NCI-H748 (cell line): Measurements from ENCODE around the gene MX1.
"Not testable (repeated sequence)": the region's sequence is repeated elsewhere in the genome, so short reads cannot be mapped to it uniquely, and the experiment has no call there.

ENCODE experiments used
- DNase-seq: peaks from one replicate; lab custom pipeline; 2025; ENCODE audit not compliant: unreplicated experiment; lab: John Stamatoyannopoulos, UW

Gene MX1

DNA sequence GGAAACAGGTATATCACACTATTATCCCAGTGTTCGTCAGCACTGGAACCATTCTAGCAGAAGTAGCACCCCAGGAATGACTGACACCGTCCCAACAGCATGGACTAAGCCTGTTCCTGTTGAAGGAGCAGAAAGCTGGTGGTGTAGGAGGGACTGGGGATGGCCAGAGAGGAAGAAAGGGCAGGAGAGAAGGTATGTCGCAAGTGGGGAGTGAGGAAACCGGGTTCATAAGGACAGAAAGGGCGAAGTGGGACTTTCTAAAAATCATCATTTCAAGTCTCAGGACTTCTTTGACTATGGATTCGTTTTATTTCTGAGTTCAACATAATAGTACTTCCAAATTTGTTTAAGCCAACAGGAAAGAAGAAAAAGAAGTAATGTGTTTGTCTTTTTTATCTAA, 19.7 kb upstream of the MX1 start:
- no peak for DNase-seq

DNA sequence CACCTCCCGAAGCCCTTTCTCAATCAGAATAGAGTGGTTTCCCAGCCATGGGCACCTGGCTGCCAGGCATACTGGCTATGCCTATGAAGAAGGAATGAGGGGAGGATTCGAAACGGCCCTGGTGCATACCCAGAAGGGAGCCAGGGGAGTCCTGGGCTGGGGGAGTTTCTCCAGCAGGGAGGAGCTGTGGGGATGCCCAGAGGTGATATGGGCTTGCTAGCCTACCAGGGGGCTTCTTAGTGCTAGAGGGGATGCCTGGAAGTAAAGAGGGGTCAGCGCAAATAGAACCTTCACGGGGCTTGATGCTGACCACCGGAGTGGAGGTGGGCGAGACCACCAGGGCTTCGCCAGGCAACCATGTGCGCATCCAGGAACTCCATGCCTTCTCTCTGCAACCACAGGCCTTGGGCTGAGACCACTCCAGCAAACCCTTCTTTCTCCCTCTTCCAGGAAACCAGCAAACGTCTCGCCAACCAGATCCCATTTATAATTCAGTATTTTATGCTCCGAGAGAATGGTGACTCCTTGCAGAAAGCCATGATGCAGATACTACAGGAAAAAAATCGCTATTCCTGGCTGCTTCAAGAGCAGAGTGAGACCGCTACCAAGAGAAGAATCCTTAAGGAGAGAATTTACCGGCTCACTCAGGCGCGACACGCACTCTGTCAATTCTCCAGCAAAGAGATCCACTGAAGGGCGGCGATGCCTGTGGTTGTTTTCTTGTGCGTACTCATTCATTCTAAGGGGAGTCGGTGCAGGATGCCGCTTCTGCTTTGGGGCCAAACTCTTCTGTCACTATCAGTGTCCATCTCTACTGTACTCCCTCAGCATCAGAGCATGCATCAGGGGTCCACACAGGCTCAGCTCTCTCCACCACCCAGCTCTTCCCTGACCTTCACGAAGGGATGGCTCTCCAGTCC, 18.2 kb upstream of the MX1 start:
- DNase-seq: no peak

DNA sequence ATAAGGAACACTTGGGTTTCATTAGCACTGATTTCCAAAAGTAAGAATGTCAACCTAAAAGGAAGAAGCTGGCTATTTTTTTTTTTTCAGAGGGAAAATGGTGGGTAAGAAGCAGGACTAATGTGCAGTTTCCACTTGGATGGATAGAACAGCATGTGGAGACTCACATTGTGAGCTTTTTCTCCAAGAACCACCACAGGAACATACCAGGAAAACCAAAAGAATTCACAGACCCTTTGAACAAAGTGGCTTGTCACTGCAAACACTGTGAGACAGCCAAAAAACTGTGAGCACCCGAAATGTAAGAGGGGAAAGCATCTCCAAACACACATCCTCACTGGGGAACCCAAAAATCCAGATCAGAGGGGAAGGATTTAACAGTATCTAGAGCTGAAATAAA, 15.7 kb upstream of the MX1 start:
- DNase-seq: no peak

DNA sequence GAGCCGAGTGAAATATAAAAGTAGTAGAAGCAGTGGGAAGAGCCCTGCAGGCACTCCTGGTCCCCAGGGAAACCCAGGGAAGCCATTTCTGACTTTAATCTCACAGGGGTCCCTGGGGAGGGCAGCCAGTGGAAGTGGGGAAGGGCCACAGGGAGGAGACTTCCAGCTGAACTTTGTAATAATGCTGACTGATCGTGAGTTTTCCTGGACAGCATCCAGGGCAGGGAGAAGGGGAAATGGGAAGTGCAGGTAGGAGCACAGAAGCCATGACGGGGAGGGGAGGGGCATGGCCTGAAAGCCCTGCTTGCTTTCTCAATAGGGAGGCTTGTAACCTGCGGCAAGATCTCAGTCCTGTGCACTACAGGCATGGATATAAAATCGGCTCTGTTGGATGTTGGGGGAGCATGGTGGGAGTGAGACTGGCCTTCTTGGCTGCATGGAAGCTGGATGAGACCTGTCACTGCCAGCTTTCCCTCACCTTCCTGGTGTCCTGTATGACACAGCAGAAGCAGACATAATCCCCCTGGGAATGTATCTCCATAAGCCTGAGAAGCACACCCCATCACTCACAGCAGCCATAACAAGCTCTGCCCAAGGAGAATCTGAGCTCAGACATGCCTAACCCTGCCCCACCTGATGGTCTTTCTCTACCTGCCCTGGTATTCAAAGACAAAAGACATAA, 15.1 kb upstream of the MX1 start:
- DNase-seq: no peak

DNA sequence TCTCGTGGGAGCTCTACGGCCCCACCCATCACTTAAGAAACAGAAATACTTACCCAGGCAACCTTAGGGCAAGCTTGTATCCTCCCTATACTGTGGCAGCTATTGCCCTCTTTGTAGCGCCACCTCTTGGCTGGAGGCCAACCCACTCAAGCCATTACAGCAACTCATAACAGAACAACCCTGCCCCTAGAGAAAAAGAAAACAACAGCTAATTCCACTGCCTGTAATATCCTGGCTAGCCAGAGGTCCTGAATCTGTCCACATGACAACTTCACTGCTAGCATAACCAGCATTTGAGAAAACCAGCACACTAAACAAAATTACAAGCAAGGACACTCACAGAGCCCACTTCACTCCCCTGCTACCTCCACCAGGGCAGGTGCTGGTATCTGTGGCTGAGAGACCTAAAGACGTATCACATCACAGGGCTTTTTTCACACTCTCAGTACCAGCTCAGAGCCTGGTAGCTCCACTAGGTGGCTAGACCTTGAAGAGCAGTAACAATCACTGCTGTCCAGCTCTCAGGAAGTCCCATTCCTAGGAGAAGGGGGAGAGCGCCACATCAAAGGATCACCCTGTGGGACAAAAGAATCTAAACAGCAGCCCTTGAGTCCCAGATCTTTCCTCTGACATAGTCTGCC, 14.5 kb upstream of the MX1 start:
- DNase-seq: peak; percentile 63

DNA sequence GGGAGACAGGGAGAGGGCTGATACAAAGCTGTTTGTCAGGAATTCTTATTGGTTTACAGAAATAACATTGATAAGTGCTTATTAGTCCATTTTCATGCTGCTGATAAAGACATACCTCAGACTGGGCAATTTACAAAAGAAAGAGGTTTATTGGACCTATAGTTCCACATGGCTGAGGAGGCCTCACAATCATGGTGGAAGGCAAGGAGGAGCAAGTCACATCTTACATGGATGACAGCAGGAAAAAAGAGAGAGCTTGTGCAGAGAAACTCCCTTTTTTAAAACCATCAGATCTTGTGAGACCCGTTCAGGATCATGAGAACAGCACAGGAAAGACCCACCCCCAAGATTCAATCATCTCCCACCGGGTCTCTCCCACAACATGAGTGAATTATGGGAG, 8.5 kb upstream of the MX1 start:
- DNase-seq: not testable (repeated sequence)

DNA sequence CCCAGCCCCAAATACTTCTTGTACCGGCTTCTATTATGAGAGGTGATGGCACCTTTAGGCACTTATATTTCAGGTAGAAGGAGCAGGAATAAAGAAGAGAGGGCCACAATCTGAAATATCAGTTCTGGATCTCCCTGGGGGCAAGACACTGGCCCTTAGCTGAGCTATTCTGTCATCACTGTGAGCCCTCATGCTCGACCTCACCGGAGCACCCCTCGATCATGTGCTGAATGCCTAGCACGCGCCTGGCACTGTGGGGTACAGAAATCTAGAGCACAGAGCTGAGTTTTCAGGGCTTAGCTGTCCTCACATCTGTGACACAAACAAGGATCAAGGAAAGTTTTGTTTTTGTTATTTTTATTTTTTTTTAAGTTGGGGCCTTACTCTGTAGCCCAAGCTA, 7.6 kb upstream of the MX1 start:
- DNase-seq: no peak

DNA sequence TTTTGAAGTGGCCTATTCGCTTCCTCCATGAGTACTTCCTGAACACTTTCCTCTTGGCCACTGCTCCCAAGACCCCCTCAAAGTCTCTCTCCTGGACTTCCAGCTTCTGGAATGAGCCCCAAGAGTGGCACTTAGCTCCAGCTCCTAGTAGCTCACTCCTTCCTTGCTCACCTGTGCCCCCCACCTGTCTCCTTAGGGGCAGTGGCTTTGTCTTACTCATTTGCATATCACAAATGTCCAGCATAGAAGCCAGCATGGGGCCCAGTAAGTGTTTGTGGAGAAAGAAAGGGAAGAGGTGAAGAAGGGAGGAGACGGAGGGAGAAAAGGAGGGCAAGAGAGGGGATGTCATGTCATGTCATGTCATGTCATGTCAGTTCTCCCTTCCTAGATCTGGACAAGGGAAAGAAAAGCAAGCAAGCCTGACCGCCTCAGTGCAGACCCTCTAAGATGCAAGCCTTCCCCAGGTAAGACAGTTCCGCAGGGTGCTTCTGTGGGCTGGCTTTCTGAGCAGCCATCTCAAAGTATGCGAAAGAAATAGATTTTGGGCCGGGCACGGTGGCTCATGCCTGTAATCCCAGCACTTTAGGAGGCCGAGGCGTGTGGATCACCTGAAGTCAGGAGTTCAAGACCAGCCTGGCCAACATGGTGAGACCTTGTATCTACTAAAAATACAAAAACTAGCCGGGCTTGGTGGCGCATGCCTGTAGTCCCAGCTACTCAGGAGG, 6.9 kb upstream of the MX1 start:
- no peak for DNase-seq

DNA sequence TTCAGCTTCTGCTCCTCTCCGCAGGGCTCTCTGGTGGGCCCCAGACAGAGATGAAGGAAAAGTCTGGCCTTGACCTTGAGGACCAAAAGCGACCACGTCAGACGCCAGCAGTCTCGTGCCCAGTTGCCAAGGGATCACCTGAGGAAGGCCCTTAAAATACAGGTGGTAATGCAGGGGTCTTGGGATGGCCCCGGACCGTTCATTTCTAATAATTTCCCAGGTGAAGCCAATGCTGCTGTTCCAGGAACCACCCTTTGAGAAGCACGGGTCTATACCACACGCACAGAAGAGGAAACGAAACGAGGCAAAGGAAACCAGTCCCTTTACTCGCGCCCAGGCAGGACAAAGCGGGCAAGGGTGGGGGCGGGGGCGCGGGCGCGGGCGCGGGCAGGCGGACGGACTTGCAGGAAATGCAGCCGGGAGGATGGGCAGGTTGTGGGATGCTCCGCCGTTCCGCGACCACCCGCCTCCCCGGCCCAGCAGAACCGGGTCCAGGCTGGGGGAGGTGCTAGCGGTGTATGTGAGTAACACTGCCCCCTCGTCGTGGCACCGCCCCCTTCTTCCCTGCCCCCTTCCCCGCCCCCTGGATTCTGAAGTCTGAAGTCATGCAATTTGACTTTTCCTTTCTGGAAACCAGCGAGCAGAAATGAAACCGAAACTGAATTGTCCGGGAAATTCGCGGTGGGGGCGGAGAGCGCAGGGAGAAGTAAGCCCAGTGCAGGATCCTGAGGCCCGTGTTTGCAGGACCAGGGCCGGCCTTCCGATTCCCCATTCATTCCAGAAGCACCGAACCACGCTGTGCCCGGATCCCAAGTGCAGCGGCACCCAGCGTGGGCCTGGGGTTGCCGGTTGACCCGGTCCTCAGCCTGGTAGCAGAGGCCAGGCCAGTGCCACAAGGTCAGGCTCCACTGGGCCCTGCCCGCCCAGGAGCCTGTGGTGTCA, 5.8 kb upstream of the MX1 start:
- DNase-seq: peak; percentile 69

DNA sequence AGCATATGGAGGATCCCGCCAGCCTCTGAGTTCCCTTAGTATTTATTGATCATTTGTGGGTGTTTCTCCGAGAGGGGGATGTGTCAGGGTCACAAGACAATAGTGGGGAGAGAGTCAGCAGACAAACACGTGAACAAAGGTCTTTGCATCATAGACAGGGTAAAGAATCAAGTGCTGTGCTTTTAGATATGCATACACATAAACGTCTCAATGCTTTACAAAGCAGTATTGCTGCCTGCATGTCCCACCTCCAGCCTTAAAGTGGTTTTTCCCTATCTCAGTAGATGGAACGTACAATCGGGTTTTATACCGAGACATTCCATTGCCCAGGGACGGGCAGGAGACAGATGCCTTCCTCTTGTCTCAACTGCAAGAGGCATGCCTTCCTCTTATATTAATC, 5.0 kb upstream of the MX1 start:
- DNase-seq: not testable (repeated sequence)

DNA sequence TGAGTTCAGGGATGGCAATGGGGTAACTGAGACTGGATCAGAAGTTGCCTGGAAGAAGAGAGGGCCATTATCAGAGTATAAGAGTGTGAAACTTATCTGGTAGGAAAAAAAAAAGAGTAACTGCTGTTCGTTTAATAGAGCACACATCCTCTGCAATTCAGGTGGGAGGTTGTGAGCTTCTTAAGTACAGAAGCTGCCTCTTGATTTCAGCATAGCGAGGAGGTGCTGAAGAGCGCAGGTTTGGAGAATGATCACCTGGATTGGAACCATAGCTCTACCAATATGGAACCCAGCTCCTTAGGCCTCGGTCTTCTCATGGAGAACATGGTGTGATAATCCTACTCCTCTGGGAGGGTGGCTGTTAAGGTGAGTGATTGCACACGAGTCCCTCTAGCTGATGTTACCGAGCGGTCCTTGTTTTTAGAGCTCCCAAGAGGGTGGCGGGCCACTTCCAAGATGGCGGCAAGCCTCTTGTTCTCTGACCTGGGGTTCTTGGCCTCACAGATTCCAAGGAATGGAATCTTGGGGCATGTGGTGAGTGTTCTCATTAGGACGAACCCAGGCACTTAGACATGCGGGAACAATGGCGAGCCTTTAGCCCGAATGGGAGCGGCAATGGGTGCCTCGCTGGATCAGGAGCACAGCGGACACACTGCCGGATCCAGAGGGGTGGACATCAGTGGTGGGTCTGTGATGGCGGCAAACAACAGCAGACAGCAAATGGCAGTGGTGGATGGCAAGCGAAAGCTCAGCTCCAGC, 3.3 kb upstream of the MX1 start:
- DNase-seq: no peak

DNA sequence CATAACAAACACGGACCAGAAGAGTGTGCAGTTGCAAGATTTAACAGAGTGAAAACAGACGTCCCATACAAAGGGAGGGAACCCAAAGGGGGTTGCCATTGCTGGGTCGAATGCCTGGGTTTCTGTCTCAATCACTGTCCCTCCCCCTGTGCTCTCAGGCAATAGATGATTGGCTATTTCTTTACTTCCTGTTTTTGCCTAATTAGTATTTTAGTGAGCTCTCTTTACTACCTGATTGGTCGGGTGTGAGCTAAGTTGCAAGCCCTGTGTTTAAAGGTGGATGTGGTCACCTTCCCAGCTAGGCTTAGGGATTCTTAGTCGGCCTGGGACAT, 2.8 kb upstream of the MX1 start:
- DNase-seq: not testable (repeated sequence)

DNA sequence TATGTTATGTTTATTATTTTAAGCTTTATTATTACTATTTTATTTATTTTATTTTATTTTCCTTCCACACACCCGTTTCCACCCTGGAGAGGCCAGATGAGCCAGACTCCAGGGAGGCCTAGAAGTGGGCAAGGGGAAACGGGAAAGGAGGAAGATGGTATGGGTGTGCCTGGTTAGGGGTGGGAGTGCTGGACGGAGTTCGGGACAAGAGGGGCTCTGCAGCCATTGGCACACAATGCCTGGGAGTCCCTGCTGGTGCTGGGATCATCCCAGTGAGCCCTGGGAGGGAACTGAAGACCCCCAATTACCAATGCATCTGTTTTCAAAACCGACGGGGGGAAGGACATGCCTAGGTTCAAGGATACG, 468 bp upstream of the MX1 start:
- DNase-seq: no peak

DNA sequence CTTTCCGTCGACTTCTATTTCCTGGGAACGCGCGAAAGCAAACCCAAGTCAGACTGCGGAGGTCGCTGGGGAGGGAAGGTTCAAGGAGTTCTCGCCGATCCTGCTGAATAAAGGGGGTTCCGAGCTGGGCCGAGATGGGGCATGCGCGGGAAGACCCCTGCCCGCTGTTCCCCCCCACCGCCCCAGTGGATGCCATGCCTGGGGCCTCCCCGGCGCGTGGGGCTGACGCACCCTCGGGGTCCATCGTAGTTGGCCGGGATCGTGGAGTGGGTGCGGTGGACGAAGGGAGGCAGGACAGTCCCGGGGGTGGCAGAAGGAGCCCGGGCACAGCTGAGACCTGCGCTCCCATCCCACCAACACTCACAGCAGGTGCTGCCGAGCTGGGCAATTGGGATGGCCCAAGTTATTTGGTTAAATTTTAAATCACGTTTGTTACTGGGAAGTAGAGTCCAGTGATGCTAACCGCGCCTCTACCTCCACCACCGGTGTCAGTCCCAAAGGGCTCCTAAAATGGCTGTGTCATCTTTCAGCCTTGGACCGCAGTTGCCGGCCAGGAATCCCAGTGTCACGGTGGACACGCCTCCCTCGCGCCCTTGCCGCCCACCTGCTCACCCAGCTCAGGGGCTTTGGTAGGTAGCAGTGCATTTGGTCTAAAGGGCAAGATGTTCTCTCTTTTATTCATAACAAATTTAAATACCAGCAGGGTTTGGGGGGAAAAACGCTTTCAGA, 801 bp downstream of the MX1 start:
- DNase-seq: no peak

DNA sequence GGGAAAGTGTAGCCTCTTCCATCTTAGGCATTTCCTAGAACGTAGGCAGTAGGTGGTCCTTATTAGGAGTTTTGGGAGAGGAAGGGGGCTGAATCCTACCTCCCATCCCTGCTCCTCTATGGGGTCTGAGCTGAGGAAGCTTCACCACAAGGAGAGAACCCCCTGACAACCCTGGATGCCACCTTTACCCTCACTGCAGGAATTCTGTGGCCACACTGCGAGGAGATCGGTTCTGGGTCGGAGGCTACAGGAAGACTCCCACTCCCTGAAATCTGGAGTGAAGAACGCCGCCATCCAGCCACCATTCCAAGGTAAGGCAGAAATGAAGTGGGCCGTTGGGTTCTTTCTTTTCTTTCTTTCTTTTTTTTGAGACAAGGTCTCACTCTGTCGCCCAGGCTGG, 1.5 kb downstream of the MX1 start:
- no peak for DNase-seq

DNA sequence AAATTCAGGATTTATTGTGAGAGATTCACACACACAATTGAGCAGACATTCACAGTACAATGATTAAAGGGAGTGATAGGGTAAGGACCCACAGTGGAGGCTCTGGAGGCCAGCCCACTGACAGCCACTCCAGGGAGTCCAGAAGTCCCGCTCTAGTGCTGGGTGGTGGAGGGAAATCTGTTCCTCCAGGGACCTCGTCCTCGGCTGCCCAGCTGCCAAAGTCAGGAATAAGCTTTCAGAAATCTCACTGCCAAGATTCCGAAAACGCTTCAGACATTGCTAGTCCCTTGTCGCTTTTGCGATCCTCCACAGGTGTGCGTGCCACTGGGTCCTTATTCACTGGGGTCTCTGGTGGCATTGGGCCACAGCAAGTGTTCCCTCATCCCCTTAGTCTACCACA, 2.3 kb downstream of the MX1 start:
- DNase-seq: no peak

DNA sequence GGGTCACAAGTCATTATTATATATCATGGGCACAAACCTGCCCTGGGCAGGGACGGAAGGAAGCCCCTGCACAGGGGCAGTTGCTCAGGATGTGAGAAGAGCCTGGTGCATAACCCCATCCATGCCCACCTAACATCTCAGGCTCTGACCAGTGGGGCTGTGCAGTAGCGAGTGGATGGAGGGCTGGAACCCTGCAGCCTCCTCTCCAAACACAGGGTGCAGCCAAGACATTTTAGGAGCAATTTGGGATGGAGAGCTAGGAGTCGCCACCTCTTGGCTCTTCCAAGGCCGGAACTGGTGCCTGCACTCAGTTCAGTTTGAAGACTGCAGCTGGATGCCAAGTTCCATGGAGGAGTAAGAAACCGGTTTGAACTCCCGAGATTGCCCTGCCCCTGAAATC, 2.8 kb downstream of the MX1 start:
- DNase-seq: no peak

DNA sequence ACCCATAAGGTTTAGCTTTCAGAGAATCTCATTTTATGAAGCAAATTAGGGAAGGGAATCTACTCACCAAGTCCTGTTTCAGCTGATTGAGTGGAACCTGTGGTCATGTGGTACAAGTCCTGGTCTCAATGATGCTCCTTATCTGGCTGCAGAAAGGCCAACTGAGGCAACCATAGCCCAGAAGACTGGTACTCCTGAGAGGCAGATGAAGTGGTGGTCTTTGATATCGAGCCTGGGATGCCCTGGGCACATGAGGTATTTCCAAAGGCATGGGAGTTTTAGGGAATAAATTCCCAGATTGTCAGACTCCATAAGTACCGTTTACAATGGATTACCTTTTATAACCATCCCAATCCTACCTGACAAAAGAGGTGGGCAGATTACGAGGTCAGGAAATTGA, 3.3 kb downstream of the MX1 start:
- DNase-seq: no peak

DNA sequence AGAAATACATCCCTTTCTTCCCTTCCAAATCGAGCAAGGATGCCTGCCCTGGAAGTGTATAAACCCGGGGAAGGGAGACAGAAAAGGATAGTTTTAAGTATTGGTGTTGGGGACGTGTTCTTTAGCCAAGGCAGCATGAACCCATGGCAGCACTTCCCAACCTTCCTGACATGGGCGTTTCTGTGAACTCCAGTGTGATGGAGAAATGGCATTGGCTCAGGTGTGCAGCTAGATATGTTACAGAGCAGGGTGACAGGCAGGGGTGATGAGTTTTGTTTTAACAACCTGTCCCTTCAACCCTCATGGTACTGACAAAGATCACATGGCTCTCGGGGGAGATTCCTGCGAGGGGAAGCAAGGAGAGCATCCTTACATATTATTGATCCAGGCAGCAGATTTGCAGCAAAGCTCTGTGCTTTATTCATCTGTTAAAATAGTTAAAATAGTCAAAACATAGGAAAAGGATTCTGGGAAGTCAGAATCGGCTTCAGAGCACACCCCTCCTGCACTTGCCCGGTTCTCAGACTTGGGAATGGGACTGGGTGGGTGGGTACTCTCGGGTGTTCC, 4.0 kb downstream of the MX1 start:
- no peak for DNase-seq
